Smooth muscle cell (in vitro differentiated cells): ENCODE measurements around the gene FMNL2. TPM values are rescaled to one million over a fixed set of nuclear protein-coding genes. Genes with fewer than 3 reads are reported as not detected.

Experiments
- DNase-seq: peaks from one replicate; lab custom pipeline; 2025; ENCODE audit not compliant: unreplicated experiment; lab: John Stamatoyannopoulos, UW
- H2AFZ ChIP-seq: fragments of 200-600 bp; sonication (generic); 2 replicates; pipeline ENCODE4 v1.6.0; 2016; ENCODE audit warnings: antibody characterized with exemption, low read depth, mild to moderate bottlenecking
- H3F3A ChIP-seq: fragments of 200-600 bp; sonication (generic); 2 replicates; pipeline ENCODE4 v1.6.0; 2017; ENCODE audit warnings: antibody characterized with exemption, low read depth
- H3K27ac ChIP-seq: fragments of 200-600 bp; sonication (generic); 2 replicates; pipeline ENCODE4 v1.5.1; 2016; ENCODE audit warnings: low read depth, mild to moderate bottlenecking
- H3K27me3 ChIP-seq: fragments of 200-600 bp; sonication (generic); 2 replicates; pipeline ENCODE4 v1.6.1; 2016; ENCODE audit warnings: low read depth, mild to moderate bottlenecking
- H3K36me3 ChIP-seq: fragments of 200-600 bp; sonication (generic); 2 replicates; pipeline ENCODE4 v1.5.1; 2016; ENCODE audit warnings: low read depth
- H3K4me1 ChIP-seq: fragments of 200-600 bp; sonication (generic); 2 replicates; pipeline ENCODE4 v1.5.1; 2016; ENCODE audit warnings: low read depth
- H3K4me2 ChIP-seq: fragments of 200-600 bp; sonication (generic); 2 replicates; pipeline ENCODE4 v1.6.0; 2016; ENCODE audit warnings: mild to moderate bottlenecking
- H3K4me3 ChIP-seq: fragments of 200-600 bp; sonication (generic); 2 replicates; pipeline ENCODE4 v1.5.1; 2016; ENCODE audit warnings: mild to moderate bottlenecking
- H3K79me2 ChIP-seq: fragments of 200-600 bp; sonication (generic); 2 replicates; pipeline ENCODE4 v1.6.0; 2016; ENCODE audit warnings: low read depth, mild to moderate bottlenecking
- H3K9ac ChIP-seq: fragments of 200-600 bp; sonication (generic); 2 replicates; pipeline ENCODE4 v1.6.0; 2016; ENCODE audit warnings: low read depth
- H3K9me3 ChIP-seq: fragments of 200-600 bp; sonication (generic); replicated peaks from 2 replicates; pipeline ENCODE4 v1.5.1; 2016; ENCODE audit warnings: low read depth
- H4K20me1 ChIP-seq: fragments of 200-600 bp; sonication (generic); 2 replicates; pipeline ENCODE4 v1.6.0; 2016; ENCODE audit warnings: low read depth
- CTCF ChIP-seq: fragments of 200-600 bp; sonication (generic); IDR thresholded peaks from 2 replicates; pipeline ENCODE4 v1.5.1; 2017; ENCODE audit warnings: borderline replicate concordance, mild to moderate bottlenecking, antibody characterized with exemption; ENCODE audit not compliant: insufficient read depth, poor library complexity, severe bottlenecking
- WGBS: methylation state at CpG from one replicate; pipeline ENCODE4 v1.1.7; 2016; ENCODE audit warnings: low lambda C conversion rate; 5-methylcytosine and 5-hydroxymethylcytosine counted together
- polyA plus RNA-seq: library from polyadenylated mRNA; unstranded; fragments of >200 nt; fragmentation: Nextera tagmentation; extraction: Ambion mirVana; gene quantifications from 2 replicates; pipeline ENCODE4 v1.2.1, GENCODE V29; 2016
- total RNA-seq: library from RNA; depleted of rRNA; stranded (reverse); fragments of >200 nt; gene quantifications from 2 replicates; pipeline ENCODE4 v1.2.3, GENCODE V29; 2014

FMNL2 gene
- total and polyA plus RNA-seq, 2 experiments from 2014 or later, result 7.4 to 37.3 TPM

- Histone ChIP-seq H3F3A (no peaks in the 10 kb centered on the region), H2AFZ (no peak overlapping the region), H4K20me1 (peaks cover 15% of the 10 kb centered on the region), H3K79me2 (peaks cover 86% of the 10 kb centered on the region), H3K4me1 (peaks cover 22% of the 10 kb centered on the region), H3K4me2 (no peak overlapping the region), H3K9me3 (no peaks in the 10 kb centered on the region), H3K36me3 (no peaks in the 10 kb centered on the region), H3K4me3 (no peak overlapping the region), H3K9ac (no peak overlapping the region), H3K27ac (no peak overlapping the region), H3K27me3 (no peaks in the 10 kb centered on the region)
- TF ChIP-seq CTCF, result no peak
- no peak for DNase-seq
- 71% methylated on average over 6 of the region's 6 CpGs for WGBS
These were observed 155.9 kb downstream of the FMNL2 start for GRCh38 chr2:152490686-152491455.

DNA sequence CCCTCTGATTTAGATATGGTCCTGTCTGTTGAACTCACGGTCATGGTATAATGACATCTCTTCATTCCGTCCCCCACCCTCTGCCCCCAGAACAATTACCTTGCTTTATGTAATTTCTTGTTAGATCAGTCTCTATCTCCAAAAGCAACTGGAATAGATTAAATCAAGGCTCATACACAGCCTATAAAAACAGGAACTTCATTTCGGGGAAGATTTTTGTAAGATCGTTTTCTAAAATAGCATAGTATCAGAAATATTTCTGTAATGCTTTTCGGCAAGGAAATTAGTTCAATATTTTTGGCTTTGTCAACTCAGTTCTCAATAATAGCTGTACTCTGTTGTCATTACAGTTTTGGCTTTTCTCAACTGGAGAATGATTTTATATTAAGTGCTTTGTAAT lies 157.2 kb downstream of the FMNL2 start:
- H2AFZ ChIP-seq, result no peak overlapping the region
- H3F3A ChIP-seq, result no peaks in the 10 kb centered on the region
- H3K9me3 ChIP-seq, result no peaks in the 10 kb centered on the region
- H4K20me1 ChIP-seq, result peaks cover 15% of the 10 kb centered on the region
- no peak for TF ChIP-seq CTCF
- H3K79me2 ChIP-seq, result peaks cover 90% of the 10 kb centered on the region
- H3K9ac ChIP-seq, result no peak overlapping the region
- WGBS, result 91% methylated on average over 5 of the region's 5 CpGs
- DNase-seq, result no peak
- peaks cover 15% of the 10 kb centered on the region for H3K4me1 ChIP-seq
- H3K4me2 ChIP-seq, result no peak overlapping the region
- H3K36me3 ChIP-seq, result no peaks in the 10 kb centered on the region
- H3K4me3 ChIP-seq, result no peak overlapping the region
- H3K27me3 ChIP-seq, result no peaks in the 10 kb centered on the region
- no peak overlapping the region for H3K27ac ChIP-seq

GRCh38 chr2:152492911-152493310 lies 157.9 kb downstream of the FMNL2 start:
- Histone ChIP-seq H4K20me1 (peaks cover 19% of the 10 kb centered on the region), H3K4me2 (no peak overlapping the region), H3K36me3 (no peaks in the 10 kb centered on the region), H3K27me3 (no peaks in the 10 kb centered on the region), H2AFZ (no peak overlapping the region), H3K4me1 (peaks cover 22% of the 10 kb centered on the region), H3K9me3 (no peaks in the 10 kb centered on the region), H3K27ac (no peak overlapping the region), H3F3A (no peaks in the 10 kb centered on the region), H3K79me2 (peaks cover 88% of the 10 kb centered on the region), H3K9ac (no peak overlapping the region), H3K4me3 (no peak overlapping the region)
- no peak for TF ChIP-seq CTCF
- 71% methylated on average over 2 of the region's 2 CpGs for WGBS
- no peak for DNase-seq

DNA sequence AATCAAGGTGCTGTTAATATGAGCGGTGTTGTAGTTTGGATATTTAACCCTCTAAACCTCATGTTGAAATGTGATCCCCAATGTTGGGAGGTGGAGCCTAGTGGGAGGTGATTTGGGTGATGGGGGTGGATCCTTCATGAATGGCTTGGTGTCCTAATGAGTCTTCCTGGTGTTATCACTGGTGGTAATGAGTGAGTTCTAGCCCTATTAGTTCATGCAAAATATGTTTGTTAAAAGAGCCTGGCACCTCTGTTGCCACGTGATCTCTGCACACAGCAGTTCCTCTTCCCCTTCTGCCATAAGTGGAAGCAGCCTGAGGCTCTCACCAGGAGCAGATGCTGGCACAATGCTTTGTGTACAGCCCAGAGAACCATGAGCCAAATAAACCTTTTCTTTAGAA lies 158.4 kb downstream of the FMNL2 start:
- no peak overlapping the region for H3K27ac ChIP-seq
- 84% methylated on average over 2 of the region's 2 CpGs for WGBS
- no peak overlapping the region for H3K9ac ChIP-seq
- no peak for DNase-seq
- H3K4me1 ChIP-seq, result peaks cover 24% of the 10 kb centered on the region
- no peak overlapping the region for H3K4me3 ChIP-seq
- no peaks in the 10 kb centered on the region for H3K9me3 ChIP-seq
- no peaks in the 10 kb centered on the region for H3F3A ChIP-seq
- H3K79me2 ChIP-seq, result peaks cover 88% of the 10 kb centered on the region
- H2AFZ ChIP-seq, result no peak overlapping the region
- H4K20me1 ChIP-seq, result peaks cover 20% of the 10 kb centered on the region
- no peaks in the 10 kb centered on the region for H3K27me3 ChIP-seq
- no peaks in the 10 kb centered on the region for H3K36me3 ChIP-seq
- TF ChIP-seq CTCF, result no peak
- H3K4me2 ChIP-seq, result no peak overlapping the region
